Measurements from ENCODE around the gene PACRG. TPM values are rescaled to one million over a fixed set of nuclear protein-coding genes. Genes with fewer than 3 reads are reported as not detected.
A peak's percentile ranks its signal among the peaks of the same experiment; 100 is the strongest.
"Not testable (repeated sequence)": the region's sequence is repeated elsewhere in the genome, so short reads cannot be mapped to it uniquely, and the experiment has no call there.

The PACRG gene
- total RNA-seq (7.4 TPM), polyA plus RNA-seq (ENCODE audit: insufficient read depth, low read depth, low replicate concordance) (20.0 TPM)
- long read RNA-seq, donor 1, partial matches to known transcripts: 5 of 7 reads
- long read RNA-seq, donor 1, other reads (novel, unspliced or antisense): 0 of 7 reads
- long read RNA-seq, donor 2, partial matches to known transcripts: 6 of 10 reads
- long read RNA-seq, donor 2, other reads (novel, unspliced or antisense): 0 of 10 reads
- long read RNA-seq, donor 3, transcript PACRG-208 (2 exons, 581 nt): major isoform, 5 of 15 reads
- long read RNA-seq, donor 3, partial matches to known transcripts: 9 of 15 reads
- long read RNA-seq, donor 3, other reads (novel, unspliced or antisense): 0 of 15 reads
- long read RNA-seq, donor 4, partial matches to known transcripts: 8 of 12 reads
- long read RNA-seq, donor 4, other reads (novel, unspliced or antisense): 0 of 12 reads
- long read RNA-seq, donor 5: 0 reads
- long read RNA-seq, donor 6, transcript PACRG-208 (2 exons, 581 nt): major isoform, 6 of 20 reads
- long read RNA-seq, donor 6, partial matches to known transcripts: 13 of 20 reads
- long read RNA-seq, donor 6, other reads (novel, unspliced or antisense): 0 of 20 reads
- long read RNA-seq, donor 7, partial matches to known transcripts: 0 of 3 reads
- long read RNA-seq, donor 7, other reads (novel, unspliced or antisense): 3 of 3 reads
- long read RNA-seq, donor 8, partial matches to known transcripts: 8 of 9 reads
- long read RNA-seq, donor 8, other reads (novel, unspliced or antisense): 0 of 9 reads
- long read RNA-seq, donor 9, partial matches to known transcripts: 0 of 2 reads
- long read RNA-seq, donor 9, other reads (novel, unspliced or antisense): 0 of 2 reads
- long read RNA-seq, donor 10, partial matches to known transcripts: 8 of 11 reads
- long read RNA-seq, donor 10, other reads (novel, unspliced or antisense): 0 of 11 reads

- H3K4me3 ChIP-seq (ENCODE audit: low read length in 3 of 3): peak within 1 kb of the TSS; percentile 60 to 87 (median 69)
- TF ChIP-seq CTCF (IDR thresholded peaks at IDR 0.05; ENCODE audit: borderline replicate concordance, extremely low read depth, insufficient read depth): no peak
- FAIRE-seq (peak; percentile 68), DNase-seq (peak; percentile 100)
- peaks cover 0 to 3% (median 0%) of the 10 kb centered on the region in 3 donors for H3K4me1 ChIP-seq (ENCODE audit: control insufficient read depth in 2 of 3, insufficient read depth in 2 of 3, low read depth in 1 of 3, low read length in 3 of 3)
- peaks cover 0 to 3% (median 0%) of the 10 kb centered on the region in 3 donors for H3K9me3 ChIP-seq (ENCODE audit: control insufficient read depth in 2 of 3, insufficient read depth in 1 of 3, low read length in 3 of 3)
- peak within 1 kb of the TSS; percentile 90 to 91 for H3K27ac ChIP-seq (ENCODE audit: low read depth in 2 of 2, low read length in 2 of 2)
- intact Hi-C loops (cut with DNase I): no loop called here
- H3K36me3 ChIP-seq (ENCODE audit: control insufficient read depth in 2 of 3, insufficient read depth in 3 of 3, low read length in 3 of 3): no peaks in the 10 kb centered on the region
- H3K27me3 ChIP-seq (ENCODE audit: control insufficient read depth, insufficient read depth, low read length): no peaks in the 10 kb centered on the region
- peak within 1 kb of the TSS; percentile 34 to 80 (median 75) for H3K9ac ChIP-seq (ENCODE audit: low read length in 3 of 3)
Observed at GRCh38 chr6:162727322-162728182, at the start of gene PACRG, which contains the start of gene PRKN. TSS of gene PACRG (plus strand) at chr6:162727974. TSS of gene PRKN (minus strand) at chr6:162727766.

GRCh38 chr6:162678896-162679295, 48.9 kb upstream of the PACRG start:
- not testable (repeated sequence) for H3K4me3 ChIP-seq (ENCODE audit: low read length in 3 of 3); H3K36me3 ChIP-seq (ENCODE audit: control insufficient read depth in 2 of 3, insufficient read depth in 3 of 3, low read length in 3 of 3); FAIRE-seq

GRCh38 chr6:162679681-162680080, 48.1 kb upstream of the PACRG start:
- intact Hi-C loops (cut with DNase I): no loop called here
- no peak for TF ChIP-seq CTCF (IDR thresholded peaks at IDR 0.05; ENCODE audit: borderline replicate concordance, extremely low read depth, insufficient read depth)
- Histone ChIP-seq H3K9me3 (ENCODE audit: control insufficient read depth in 2 of 3, insufficient read depth in 1 of 3, low read length in 3 of 3) (no peaks in the 10 kb centered on the region), H3K27me3 (ENCODE audit: control insufficient read depth, insufficient read depth, low read length) (no peaks in the 10 kb centered on the region), H3K4me1 (ENCODE audit: control insufficient read depth in 2 of 3, insufficient read depth in 2 of 3, low read depth in 1 of 3, low read length in 3 of 3) (peaks cover 0 to 2% (median 0%) of the 10 kb centered on the region in 3 donors), H3K36me3 (ENCODE audit: control insufficient read depth in 2 of 3, insufficient read depth in 3 of 3, low read length in 3 of 3) (no peaks in the 10 kb centered on the region), H3K4me3 (ENCODE audit: low read length in 3 of 3) (no peak overlapping the region), H3K27ac (ENCODE audit: low read depth in 2 of 2, low read length in 2 of 2) (no peak overlapping the region), H3K9ac (ENCODE audit: low read length in 3 of 3) (no peak overlapping the region)
- no peak for DNase-seq
- FAIRE-seq: no peak

More at GRCh38 chr6:162678896-162679295, 48.9 kb upstream of the PACRG start:
- H3K4me1 ChIP-seq (ENCODE audit: control insufficient read depth in 2 of 3, insufficient read depth in 2 of 3, low read depth in 1 of 3, low read length in 3 of 3); intact Hi-C loops (cut with DNase I); DNase-seq; H3K9ac ChIP-seq (ENCODE audit: low read length in 3 of 3); H3K27me3 ChIP-seq (ENCODE audit: control insufficient read depth, insufficient read depth, low read length); H3K27ac ChIP-seq (ENCODE audit: low read depth in 2 of 2, low read length in 2 of 2); H3K9me3 ChIP-seq (ENCODE audit: control insufficient read depth in 2 of 3, insufficient read depth in 1 of 3, low read length in 3 of 3): not testable (repeated sequence)

Data from kidney (tissue), 22 donors.